Measurements from ENCODE around the gene WFIKKN2.
A peak's percentile ranks its signal among the peaks of the same experiment; 100 is the strongest.
"Not testable (repeated sequence)": the region's sequence is repeated elsewhere in the genome, so short reads cannot be mapped to it uniquely, and the experiment has no call there.

Gene WFIKKN2, protein sequence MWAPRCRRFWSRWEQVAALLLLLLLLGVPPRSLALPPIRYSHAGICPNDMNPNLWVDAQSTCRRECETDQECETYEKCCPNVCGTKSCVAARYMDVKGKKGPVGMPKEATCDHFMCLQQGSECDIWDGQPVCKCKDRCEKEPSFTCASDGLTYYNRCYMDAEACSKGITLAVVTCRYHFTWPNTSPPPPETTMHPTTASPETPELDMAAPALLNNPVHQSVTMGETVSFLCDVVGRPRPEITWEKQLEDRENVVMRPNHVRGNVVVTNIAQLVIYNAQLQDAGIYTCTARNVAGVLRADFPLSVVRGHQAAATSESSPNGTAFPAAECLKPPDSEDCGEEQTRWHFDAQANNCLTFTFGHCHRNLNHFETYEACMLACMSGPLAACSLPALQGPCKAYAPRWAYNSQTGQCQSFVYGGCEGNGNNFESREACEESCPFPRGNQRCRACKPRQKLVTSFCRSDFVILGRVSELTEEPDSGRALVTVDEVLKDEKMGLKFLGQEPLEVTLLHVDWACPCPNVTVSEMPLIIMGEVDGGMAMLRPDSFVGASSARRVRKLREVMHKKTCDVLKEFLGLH

DNA sequence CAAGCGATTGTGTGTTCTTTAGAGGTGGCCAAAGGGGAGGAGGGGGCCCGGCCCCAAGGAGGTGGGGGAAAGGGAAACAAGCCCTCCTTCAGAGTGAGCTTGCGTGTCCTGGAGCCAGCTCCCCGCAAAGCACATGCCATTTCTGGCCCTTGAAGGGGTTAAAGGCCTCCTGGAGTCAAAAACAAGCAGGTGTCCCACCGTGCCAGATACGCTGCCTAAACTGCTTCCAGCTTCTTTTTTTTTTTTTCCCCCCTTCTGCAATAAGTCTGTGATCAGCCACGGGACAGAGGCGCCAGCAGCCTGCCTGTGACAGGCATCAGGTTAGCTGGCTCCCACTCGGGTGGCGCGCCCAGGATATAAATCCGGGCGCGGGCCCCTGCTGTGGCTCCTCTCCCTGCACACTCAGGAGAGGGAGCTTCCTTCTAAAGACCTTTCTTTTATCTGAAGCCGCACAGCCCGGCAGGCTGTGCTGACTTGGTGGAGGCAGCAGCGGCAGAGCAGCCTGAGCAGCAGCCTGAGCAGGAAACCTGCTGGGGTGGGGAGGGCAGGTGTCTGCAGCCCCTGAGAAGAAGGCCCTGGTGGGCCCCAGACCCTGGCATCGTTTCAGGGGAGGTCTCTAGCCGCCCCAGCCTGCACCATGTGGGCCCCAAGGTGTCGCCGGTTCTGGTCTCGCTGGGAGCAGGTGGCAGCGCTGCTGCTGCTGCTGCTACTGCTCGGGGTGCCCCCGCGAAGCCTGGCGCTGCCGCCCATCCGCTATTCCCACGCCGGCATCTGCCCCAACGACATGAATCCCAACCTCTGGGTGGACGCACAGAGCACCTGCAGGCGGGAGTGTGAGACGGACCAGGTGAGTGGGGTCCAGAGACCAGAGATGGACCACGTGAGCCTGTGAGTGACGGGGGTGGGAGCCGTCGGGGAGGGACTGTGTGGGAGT lies at the start of gene WFIKKN2:
Gene WFIKKN2, plus strand, starts transcription at position 286 of the 934 bp plus-strand sequence. Its CDS starts 352 bp downstream, at position 638.
- DNase-seq, result no peak

DNA sequence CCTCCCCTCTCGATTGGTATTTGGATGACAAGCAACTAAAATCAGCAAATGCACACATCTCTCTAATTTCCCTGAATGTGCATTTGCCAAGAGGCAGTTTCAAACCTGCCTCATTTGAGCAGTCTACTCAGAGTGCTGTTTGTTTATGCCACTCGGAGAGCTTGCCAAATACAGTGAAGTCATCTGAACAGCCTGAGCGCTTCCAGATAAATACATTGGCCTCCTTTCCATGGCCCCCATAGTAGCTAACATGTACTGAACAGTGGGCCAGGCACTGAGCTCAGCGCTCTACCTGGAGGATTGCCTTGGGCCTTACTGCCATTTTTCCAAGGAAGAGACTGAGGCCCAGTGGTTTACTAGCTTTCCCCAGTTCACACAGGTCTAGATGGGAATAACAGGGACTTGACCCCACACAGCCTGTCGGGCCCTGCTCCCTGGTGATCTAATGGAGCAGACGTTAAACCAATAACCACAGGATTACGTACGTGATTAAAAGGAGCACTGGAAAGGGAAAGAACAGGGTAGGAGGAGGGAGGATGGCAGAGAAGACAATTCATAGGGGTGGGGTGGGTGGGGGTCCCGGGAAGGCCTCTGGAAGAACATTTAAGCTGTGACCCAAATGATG lies 49.3 kb upstream of the WFIKKN2 start:
- peak; percentile 38 for DNase-seq

DNA sequence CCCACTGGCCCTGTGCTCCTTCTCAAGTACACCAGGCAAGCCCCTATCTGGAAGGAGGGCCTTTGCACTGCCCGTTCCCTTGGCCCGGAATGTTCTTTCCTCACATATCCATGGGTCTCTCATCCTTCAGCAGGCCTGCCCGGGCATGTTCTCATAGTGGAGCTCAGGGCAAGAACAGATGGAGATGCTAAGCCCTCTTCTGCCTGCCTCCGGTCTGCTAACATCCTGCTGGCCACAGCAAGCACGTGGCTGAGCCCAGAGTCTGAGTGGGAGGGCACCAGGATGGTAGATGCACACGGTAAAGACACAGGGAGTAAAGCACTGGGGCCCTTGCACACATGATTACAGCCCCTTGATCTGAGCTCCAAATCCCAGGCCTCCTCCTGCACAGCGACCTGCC lies 48.3 kb upstream of the WFIKKN2 start:
- no peak for DNase-seq

DNA sequence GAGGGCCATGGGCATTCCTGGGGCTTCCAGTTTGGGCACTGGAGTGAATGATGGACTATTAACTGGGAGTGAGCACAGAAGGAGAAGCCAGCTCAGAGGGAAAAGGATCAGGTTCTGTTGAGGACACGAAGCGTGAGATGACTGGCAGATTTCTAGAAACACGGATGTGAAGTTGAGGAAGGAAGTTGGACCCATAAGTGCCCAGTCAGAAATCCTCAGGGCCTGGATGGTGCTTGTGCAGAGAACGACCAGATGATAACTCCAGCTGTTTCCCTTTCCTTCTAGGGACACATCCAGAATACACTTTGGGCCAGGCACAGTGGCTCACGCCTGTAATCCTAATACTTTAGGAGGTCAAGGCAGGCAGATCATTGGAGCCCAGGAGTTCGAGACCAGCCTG lies 44.8 kb upstream of the WFIKKN2 start:
- no peak for DNase-seq

DNA sequence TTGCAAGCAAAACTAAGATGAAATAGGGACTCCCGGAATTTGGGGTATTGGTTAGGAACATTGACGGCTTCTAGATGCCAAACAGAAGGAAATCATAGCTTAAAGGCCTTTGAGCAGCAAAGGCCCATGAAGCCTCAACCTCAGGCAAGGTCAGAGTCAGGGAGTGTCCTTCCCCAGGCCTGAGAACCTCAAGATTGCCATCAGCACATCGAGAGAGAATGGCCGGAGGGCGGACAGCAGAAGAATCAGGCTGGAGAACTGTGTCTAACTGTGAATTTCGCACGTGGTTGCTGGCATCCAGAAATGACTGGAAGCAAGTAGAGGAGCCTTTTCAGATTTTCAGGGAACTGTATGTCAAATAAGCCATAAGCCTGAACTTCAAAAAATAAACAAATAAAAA lies 43.3 kb upstream of the WFIKKN2 start:
- no peak for DNase-seq

DNA sequence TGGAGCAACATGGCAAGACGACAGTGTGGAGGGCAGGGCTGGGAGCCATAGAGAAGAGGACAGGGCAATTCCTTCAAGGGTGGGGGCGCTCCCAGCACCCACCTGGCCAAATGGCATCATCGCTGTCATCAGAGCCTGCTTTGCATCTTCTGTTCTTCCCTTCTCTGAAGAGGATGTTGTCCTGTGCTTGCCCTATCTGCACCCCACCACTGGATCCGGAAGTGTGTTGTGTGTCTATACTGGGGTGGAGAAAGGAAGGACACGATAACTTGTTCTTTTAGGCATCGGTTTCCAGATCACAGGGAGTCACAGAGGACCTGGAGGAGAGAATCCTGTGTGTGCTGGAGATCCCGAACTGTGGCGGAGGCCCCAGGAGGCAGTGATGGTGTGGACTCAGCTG lies 42.4 kb upstream of the WFIKKN2 start:
- DNase-seq, result no peak

DNA sequence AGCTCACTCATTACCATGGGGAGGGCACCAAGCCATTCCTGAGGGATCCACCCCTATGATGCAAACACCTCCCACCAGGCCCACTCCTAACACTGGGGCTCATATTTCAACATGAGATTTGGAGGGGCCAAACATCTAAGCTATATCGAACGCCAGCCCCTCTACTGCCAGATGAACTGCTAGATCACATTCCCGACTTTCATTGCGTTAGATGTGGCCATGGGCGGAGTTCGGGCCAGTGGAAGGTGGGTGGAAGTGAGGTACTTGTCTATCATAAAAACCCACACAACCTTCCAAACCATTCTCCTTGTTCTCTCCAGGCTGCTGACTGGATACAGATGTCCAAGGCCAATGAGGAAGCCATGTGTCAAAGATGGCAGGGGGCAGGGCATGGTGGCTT lies 41.0 kb upstream of the WFIKKN2 start:
- DNase-seq, result no peak

DNA sequence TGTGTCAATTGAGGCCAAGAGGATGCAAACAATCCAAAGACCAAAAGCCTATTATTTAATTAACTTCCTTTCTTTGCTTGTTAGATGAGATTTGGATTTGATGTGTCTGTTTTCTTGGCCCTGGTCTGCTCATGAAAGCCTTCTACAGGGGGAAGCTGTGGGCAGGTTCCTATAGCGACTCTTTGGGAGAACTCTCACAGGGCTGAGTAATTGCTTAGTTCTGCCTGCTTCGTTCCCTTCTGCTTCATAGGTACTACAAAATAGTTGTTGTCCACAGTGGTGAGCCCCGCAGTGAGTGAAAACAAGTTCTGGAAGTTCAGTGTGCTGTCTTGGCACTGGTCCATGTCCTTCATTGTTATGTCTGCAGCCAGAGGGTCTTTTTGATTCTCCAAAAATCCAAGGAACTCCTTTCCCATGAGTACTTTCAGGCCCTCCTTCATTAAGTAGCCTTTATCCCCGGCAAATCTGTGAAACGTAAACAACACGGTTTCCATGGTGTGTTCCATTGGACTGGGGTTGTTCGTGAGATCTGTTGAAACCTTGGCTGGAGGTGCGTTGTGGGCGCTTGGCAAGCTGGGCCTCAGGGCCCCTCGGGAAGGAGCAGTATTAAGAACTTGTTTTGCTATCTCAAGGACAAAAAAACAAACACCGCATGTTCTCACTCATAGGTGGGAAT lies 38.1 kb upstream of the WFIKKN2 start:
- DNase-seq, result no peak

DNA sequence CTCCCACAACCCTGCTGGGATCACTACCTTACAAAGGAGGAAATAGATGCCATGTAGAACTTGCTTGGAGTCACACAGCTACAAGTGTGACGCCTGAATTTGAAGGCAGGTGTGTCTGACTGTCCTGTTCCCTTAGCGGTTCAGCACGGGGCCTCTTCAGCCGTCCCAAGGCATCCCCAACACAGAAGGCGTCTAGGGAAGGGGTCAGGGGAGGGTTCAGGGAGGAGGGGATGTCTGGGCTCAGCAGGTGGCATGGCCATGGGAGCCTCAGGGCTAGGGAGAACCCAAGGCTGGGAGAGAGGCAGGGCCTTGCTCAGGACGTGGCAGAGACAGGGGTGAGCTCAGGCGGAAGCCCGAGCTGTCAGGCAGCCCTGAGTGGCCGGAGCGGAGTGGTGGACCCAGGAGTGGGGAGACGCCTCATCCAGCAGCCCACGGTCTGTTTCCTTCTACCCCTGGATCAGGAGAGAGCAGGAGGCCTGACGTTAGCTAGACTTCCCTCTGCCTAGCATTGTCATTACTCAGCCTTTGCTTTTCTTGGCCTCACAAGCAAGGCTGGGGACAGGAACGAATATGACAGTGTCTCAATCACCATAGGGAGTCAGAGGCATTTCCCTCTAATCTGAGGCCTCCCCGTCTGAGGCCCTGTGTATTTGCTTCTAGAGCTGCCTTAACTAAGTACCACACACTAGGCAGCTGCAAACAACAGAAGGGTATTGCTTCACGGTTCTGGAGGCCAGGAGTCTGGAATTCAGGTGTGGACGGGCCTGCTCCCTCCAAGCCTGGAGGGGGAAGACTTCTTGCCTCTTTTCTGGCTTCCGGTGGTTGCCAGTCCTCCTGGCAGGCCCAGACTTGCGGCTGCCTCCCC lies 36.7 kb upstream of the WFIKKN2 start:
- DNase-seq, result no peak

DNA sequence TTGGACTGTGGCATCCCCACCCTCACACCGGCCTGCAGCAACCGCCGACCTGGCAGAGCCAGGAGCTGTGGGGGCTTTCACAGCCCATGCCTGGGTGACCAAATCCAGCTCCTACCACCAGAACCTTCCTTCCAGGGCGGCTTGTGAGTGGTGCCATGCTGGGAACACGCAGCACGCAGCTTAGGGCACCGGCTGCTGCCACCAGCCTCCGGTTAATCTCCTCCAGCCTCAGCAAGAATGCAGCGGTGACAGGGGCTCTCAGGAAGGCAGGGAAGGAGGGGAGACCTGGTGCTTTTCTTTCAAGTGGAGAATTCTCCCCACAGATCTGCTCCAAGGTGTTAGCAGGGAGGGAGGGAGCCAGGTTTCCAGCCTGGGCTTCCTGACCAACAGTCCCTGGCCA lies 35.8 kb upstream of the WFIKKN2 start:
- DNase-seq, result no peak

DNA sequence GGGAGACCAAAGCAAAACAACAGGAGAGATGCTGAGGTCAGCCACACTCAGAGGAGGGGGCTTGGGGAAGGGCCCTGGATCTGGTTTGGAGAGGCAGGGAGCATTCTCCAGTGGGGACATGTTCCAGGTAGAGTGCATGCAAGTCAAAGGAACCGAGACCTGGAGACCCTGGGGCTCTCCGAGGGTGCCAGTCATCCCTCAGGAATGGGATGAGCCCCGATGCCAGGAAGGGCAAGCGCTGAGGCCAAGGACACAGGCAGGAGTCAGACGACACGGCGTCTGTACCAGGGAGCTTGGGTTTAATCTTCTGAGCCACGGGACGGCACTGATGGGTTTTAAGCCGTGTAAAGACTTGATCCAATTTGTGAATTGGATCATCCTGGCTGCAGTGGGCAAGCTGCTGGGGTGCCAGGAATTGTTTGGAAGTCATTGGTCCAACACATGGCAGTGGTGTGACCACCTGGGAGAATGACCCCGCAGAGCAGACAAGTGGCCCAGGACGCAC lies 35.1 kb upstream of the WFIKKN2 start:
- DNase-seq, result no peak

DNA sequence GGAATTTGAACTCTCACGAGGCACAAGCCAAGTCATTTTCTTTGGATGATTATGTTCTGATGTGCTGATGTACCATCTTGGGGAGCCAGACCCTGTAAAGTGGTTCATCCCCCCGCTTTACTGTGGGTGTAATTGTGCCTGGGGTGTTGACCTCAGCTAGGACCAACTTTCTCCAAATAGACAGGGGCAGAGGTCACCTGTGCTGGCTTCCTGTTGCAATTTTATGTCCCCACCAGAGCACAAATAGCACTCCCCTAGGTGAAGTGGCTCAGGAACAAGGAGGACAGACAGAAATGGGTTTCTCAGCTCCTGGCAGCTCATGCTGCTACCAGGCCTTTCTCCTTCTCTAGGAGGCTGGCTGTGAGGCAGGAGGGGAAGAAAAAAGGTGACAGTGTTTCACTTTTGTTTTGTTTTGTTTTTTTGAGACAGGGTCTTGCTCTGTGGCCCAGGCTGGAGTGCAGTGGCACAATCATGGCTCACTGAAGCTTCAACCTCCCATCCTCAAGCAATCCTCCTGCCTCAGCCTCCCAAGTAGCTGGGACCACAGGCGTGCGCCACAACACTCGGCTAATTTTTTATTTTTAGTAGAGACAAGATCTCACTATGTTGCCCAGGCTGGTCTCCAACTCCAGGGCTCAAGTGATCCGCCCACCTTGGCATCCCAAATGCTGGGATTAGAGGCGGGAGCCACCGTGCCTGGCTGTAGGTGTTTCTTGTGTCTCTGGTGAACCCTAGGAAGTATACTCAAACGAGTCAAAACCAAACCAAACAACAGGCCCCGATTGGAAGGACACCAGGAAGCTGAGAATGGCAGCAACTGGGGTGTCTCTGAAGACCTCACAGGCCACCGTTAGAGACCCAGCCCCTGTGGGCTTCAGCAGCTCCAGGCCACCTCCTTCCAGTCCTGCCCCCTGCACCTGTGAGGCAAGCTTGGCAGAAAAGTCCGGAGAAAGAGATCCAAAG lies 32.5 kb upstream of the WFIKKN2 start:
- DNase-seq, result no peak

DNA sequence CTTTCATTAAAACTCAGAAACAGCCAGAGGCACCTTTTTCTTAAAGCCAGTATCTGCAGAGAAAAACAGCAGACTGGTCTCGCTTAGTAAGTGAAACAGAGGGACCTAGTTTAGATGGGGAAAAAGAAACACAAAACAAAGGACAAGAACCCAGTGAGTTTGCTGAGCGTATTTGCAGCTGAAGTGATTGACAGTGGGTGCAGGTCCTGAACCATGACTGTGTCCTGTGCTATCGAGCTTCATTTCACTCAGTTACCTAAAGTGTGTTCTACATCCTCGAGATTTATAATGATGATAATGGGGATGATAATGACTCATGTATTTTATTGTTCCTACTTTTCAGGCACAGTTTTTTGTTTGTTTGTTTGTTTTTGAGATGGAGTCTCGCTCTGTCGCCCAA lies 31.7 kb upstream of the WFIKKN2 start:
- DNase-seq, result no peak

DNA sequence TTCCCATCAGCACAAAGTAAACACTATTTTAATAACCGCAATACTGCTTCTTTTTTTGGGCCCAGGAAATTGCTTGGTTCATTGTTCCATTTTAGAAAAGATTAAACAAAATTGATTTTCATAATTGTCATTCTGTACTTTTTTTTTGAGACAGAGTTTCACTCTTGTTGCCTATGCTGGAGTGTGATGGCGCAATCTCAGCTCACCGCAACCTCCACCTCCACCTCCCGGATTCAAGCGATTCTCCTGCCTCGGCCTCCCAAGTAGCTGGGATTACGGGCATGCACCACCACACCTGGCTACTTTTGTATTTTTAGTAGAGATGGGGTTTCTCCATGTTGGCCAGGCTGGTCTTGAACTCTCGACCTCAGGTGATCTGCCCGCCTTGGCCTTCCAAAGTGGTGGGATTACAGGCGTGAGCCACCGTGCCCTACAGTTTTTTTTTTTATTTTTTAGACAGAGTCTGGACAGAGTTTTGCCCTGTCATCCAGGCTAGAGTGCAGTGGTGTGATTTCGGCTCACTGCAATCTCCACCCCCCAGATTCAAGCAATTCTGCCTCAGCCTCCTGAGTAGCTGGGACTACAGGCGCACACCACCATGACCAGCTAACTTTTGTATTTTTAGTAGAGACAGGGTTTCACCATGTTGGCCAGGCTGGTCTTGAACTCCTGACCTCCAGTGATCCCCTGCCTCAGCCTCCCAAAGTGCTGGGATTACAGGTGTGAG lies 30.5 kb upstream of the WFIKKN2 start:
- DNase-seq, result not testable (repeated sequence)

DNA sequence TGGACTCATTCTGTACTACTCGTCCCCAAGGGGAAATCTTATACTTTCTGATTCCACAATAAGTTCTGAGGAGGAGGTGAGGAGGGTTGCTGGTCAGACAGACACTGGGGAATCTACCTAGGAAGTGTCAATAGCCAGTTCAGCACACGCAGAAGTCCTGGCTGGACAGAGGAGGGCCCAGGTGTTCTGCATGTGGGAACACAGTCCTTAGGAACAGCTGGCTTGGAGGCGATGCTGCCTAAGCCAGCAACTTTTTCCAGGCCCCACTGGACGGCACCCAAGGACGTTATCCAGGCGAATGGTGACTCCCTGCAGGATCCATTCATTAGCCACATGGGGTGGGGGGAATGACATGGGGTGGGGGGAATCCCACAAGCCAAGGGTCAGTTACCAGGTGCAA lies 29.9 kb upstream of the WFIKKN2 start:
- no peak for DNase-seq

DNA sequence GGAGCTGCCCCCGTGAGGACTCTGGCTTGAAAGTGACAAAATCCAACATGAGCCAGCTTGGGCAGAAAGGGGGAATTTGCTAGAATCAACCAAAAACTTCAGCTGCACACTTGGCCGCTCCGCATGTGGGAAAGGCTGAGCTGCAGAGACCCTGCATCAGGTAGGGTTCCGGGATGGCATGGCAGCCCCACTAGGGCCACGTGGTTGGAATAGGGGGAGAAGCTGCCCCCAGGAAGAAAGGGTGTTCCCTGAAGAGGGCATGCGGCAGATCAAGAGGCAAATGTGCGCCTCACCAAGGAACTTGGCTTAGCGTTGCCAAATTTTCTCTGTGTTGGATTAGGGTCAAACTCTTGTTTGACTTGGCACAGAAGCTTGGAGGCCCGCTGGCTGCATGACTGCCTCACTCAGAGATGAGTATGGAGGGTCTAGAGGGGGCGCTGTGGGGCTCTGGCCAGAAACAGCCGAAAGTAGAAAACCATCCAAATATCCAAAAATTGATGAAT lies 29.2 kb upstream of the WFIKKN2 start:
- DNase-seq, result peak; percentile 38

DNA sequence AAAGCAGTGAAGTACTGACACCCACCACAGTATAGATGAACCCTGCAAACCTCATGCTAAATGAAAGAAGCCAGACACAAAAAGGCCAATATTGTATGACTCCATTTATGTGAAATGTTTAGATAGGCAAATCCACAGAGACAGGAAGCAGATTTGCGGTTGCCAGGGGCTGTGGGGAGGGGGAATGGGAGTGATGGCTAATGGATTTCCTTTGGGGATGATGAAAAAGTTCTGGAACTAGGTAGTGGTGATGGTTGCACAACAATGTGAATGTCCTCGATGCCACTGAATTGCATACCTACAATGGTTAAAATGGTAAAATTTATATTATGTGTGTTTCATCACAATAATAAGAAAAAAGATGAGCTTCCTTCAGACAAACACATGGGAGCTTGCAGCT lies 28.4 kb upstream of the WFIKKN2 start:
- DNase-seq, result no peak

DNA sequence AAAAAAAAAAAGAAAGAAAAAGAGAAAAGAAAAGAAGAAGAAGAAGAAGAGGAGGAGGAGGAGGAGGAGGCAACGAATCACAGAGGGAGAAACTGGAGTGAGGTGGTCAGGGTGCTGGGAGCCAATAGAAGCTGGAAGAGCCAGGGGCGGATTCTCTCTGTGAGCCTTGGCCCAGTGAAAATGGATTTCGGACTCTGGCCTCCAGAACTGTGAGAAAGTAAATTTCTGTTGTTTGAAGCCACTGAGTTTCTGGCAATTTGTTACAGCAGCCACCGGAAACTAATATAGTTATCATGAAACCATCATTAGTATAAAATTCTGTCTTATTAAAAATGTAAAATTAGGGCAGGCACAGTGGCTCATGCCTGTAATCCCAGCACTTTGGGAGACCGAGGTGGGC lies 27.7 kb upstream of the WFIKKN2 start:
- no peak for DNase-seq

DNA sequence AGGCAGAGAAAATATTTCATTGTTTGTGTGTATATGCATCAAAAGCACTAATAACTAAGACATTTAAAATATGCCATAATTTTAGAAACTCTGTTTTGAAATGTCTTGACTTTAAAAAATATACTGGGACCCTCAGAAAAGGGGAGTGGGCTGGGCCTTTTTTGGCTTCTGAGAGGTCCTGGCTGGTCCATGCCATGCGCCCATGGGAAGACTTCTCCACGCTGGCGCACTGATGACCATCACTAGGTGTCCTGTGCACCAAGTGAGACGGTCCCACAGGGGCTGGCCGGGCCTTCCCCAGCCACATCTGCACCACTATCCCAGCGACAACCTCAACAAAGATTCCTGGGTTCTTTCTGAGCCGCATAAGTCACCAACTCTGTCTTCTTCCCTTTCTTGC lies 27.0 kb upstream of the WFIKKN2 start:
- DNase-seq, result no peak

Data from NCI-H1092 (cell line).